GM19351 (cell line): ENCODE data around the gene DENND5A.
A peak's percentile ranks its signal among the peaks of the same experiment; 100 is the strongest.
"Not testable (repeated sequence)": the region's sequence is repeated elsewhere in the genome, so short reads cannot be mapped to it uniquely, and the experiment has no call there.

Source experiments
- ATAC-seq: cut with Tn5 transposase; IDR thresholded peaks from one replicate; pipeline ENCODE4 v1.9.1; 2021; ENCODE audit warnings: mild to moderate bottlenecking, moderate library complexity; ENCODE audit not compliant: unreplicated experiment

DENND5A gene

DNA sequence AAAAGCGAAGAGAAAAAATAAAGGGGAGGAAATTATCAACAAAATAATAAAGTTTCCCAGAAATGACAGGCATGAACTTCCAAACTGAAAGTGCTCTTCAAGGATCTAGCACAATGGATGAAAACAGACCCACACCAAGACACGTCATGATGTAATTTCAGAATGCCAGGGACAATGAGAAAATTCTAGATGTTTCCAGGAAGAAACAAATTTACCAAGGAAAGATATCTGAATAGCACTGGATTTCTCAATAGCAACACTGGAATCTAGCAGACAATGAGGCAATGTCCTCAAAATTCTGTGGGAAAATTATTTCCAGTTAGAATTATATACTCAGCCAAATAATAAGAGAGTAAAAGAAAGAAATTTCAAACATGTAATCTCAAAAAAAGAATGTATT, 46.0 kb downstream of the DENND5A start:
- ATAC-seq, result no peak

DNA sequence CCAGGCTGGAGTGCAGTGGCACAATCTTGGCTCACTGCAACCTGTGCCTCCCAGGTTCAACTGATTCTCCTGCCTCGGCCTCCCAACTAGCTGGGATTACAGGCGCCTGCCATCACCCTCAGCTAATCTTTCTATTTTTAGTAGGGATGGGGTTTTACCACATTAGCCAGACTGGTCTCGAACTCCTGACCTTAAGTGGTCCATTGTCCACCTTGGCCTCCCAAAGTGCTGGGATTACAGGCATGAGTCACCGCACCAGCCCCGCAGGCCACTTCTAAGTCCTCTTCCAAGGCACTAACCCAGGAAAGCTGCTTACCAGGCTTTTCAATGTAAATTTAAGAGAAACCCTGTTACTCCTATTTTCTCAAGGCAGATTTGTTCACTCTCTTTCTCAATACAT, 50.4 kb downstream of the DENND5A start:
- no peak for ATAC-seq

DNA sequence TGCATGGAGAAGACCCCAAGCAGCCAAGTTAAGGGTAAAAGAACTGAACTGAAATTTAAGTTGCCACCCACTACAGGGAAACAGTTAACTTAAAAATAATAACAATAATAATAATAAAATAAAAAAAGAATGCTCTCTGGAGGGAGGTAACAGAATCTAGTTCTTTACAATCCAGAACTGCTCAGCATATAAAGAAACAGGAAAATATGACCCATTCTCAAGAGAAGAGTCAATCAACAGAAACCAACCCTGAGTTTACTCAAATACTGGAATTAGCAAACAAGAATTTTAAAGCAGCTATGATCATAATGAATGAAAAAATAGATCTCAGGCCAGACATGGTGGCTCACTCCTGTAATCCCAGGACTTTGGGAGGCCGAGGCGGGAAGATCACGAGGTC, 53.8 kb downstream of the DENND5A start:
- no peak for ATAC-seq

DNA sequence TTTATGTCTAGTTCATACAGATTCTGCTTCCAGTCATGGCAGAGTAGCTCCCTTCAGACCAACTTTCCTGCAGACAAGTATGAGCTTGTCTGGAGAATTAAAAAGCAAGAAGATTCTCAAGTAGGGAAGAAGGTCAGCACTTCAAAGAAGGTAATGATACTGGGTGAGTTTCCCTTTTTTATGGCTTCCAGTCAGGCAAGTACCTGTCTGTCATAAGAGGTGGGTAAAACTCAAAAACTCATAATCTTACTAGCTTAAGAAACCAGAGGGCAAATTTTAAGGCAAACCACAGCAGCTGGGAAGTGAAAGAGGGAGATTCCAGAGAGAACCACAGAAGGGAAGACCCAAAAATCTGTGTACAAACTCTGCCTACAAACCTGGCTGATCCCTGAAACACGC, 54.2 kb downstream of the DENND5A start:
- no peak for ATAC-seq

GRCh38 chr11:9210224-9210921, 54.8 kb downstream of the DENND5A start:
- ATAC-seq, result no peak

- ATAC-seq, result not testable (repeated sequence)
These were observed 55.5 kb downstream of the DENND5A start for GRCh38 chr11:9209604-9210003.

DNA sequence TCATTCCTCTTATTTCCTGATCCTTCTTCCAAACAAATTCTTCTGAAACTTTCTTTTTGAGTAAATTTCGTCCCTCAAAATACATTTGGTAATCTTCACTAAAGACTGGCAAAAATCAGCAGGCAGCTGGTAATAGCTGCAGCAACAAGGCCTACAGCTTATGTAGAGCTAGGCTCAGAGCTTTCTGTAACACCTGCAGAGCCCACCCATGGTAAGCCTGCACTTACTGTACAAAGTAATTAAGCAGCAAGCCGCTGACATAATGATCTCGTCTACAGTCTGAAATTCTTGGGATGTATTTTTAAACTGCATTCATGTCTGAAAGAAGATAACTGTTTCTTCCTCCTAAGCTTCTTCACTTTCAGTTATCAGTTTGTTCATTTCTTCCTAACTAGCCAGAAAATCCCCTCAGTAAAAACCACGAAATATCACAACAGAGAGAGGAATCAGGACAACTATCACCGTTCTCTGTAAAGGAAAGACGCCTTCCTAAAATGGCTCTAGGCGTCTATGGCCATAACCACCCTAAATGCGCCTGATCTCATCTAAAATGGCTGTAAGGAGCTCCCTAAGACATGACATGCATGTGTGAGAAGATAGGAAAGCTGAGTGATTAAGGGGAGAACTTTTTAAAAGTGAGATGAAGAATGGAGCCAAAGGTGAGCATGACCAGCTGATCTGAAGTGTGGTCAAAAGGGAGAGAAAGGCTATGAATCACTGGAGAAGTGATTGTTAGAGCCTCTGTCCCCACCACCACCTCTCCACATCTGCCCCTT, 56.2 kb downstream of the DENND5A start:
- peak; percentile 51 for ATAC-seq

GRCh38 chr11:9207229-9207628, 57.9 kb downstream of the DENND5A start:
- ATAC-seq, result no peak

- ATAC-seq, result no peak
These were observed 58.7 kb downstream of the DENND5A start for GRCh38 chr11:9206496-9206895.

DNA sequence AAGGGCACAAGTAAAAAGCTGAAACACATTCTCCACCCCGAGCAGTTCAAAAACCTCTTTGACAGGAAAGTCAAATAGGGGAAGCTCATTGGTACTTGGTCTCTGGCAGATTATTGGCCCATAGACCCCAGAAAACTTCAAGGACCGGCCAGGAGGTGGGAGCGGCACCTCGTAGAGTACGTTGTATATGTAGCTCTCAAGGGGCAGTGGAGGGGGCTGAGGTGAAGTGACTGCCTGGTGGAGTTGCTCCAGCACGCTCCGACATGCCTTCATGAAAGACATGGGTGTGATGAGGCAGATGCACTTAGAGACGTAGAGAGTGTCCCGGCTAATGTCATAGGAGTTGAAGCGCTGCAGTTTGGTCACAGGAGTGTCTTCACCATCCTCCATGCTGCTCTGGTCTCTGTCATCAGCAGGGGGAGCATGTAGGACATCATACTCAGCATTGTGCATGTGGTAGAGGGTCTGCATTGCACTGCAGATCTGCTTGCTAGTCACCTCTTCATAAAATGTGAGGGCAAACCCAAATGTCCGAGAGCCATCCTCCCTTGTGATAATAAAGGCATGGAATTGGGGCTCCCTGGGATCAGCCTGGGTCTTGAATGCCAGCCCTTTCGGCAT, 61.3 kb downstream of the DENND5A start:
- ATAC-seq, result no peak

DNA sequence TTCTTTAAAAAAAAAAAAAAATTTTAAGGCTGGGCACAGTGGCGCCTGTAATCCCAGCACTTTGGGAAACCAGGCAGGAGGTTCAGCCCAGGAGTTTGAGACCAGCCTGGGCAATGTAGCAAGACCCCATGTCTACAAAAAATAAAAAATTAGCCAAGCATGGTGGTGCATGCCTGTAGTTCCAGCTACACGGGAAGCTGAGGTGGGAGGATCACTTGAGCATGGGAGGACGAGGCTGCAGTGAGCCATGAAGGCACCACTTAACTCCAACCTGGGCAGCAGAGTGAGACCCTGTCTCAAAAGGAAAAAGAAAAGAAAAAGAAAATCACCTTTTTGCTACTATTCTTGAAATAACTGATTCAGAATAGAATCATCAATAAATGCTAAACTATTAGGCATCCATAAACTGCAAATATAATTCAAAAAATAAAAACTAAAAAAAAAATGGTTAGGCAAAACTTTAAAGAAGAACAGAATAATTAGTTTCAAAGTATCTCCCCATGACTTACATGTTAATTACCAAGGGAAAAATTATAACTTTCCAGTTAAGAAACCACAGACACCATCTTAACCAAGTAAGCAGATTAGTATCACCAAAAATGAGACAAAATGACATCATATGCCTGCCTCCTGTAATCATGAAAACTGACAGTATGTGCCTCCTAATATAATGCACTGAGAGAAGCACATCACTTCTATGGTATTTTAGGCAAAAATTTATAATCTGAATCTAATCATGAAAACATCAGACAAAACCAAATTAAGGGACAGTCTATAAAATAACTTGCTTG, 63.6 kb downstream of the DENND5A start:
- ATAC-seq, result no peak

DNA sequence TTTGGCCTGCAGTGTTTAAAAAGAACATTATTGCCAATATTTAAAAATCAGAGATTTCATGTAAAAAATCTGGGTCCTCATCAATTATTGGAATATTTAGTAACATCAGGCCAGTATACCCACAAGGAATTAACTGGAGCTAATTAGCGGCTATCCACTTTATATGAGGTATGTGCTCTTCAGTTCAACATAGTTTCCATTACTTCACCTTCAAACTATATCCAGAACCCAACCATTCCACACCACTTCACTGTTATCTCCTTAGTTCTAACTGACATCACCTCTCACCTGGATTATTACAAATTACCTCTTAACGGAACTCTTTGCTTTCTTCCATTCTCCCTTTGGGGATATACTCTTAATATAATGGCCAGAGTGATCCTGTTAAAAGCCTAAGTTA, 64.7 kb downstream of the DENND5A start:
- ATAC-seq, result no peak

DNA sequence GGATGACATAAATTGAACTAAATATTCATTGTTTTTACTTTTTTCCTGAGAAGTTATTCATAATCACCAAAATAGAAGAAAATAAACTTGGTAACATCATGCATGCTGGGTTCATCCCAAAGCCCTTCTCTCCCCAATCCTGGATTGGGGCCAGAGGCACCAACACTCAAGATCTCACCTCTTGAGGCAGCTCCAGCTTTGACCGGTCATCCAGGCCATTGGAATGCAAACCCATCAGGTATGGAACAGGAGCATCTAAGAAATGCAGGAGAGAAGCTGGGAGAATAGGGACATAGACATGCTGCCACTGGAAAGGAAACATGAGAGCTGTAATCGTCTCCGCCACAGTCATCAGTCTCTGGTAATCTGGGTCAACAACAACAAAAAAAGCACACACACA, 71.8 kb downstream of the DENND5A start:
- ATAC-seq, result no peak

DNA sequence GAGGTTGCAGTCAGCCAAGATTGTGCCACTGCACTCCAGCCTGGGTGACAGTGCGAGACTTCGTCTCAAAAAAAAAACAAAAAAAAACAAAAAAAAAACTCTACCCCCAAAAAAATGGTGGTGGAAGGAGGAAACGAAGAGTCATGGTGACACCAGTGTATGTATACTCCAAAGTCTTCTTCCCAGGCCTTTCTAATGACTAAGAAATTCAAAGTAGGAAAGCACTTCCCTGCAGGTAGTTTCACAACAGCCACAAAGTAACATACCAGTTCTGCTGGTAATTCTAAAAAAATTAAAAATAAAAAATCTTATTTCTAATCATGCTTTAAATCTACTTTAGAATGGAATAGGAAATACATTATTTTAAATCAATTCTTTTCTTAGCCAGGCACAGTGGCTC, 72.6 kb downstream of the DENND5A start:
- no peak for ATAC-seq

DNA sequence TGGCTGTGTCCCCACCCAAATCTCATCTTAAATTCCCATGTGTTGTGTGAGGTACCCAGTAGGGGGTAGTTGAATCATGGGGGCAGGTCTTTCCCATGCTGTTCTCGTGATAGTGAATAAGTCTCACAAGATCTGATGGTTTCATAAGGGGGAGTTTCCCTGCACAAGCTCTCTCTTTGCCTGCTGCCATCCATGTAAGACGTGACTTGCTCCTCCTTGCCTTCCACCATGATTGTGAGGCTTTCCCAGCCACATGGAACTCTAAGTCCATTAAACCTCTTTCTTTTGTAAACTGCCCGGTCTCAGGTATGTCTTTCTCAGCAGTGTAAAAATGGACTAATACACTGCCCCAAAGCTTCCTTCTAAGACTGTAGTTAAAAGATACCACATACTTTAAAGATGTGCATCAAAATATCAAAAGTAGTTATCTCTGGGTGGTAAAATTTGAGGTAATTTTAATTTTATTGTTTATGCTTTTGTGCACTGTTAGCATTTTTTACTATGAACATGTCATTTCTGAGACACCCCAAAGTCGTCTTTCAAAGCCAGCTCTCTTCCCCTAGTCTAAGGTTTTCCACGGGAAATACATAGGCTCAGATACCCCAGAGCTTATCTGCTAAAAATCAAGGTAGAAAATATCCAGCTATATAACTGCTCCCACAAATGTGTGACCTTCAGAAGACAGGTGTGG, 74.7 kb downstream of the DENND5A start:
- ATAC-seq, result not testable (repeated sequence)

DNA sequence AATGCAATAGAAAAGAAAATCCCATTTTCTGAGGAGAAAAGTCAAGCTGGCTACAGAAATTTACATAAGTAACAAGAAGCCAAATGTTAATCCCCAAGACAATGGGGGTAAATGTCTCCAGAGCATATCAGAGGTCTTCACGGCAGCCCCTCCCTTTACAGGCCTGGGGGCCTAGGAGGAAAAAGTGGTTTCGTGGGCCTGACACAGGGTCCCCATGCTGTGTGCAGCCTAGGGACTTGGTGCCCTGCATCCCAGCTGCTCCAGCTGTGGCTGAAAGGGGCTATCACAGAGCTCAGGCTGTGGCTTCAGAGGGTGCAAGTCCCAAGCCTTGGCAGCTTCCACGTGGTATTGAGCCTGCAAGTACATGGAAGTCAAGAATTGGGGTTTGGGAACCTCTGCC, 76.3 kb downstream of the DENND5A start:
- not testable (repeated sequence) for ATAC-seq

GRCh38 chr11:9187616-9188015, 77.5 kb downstream of the DENND5A start:
- ATAC-seq, result no peak

DNA sequence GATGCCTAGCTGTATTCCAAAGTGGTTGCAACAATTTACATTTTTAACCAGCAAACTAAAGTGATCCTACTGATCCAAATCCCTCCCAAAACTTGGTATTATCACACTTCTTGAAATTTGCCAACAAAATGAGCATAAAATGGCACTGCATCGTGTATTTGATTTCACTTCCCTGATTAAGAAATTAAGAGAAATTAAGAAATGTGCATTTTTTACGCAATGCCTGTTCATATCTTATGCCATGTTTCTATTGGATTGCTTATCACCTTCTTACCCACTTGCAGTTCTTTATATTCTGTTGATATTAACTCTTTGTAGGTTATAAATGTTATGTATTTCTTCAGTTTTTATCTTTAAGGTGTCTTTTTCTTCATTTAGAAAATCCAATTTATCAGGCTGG, 80.6 kb downstream of the DENND5A start:
- no peak for ATAC-seq

- no peak for ATAC-seq
These were observed 82.8 kb downstream of the DENND5A start for GRCh38 chr11:9182180-9182871.

DNA sequence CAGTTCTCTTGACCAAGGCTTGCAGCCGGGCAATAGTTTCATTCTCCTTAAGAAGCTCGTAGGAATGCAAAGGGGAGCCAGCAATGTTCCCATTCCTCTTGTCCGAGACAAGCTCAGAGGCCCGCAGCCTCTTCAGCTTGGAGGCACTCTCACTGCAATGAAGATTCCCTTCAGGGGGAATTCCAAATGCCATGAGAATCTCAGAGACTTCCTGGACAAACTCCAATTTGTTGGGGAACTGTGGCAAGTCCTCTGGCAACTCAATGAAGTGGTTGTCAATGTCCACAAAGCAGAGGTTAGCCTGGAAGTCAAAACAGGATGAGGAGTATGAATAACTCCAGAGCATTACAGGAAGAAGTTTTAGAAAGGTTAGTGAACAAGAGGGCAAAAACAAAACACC, 84.4 kb downstream of the DENND5A start:
- no peak for ATAC-seq
